Natural killer cell treated with Interleukin-12 subunit alpha and Interleukin-12 subunit beta and Interleukin-15 and Interleukin-18, amount 100 ng/mL, for 72 hours (primary cell): ENCODE data around the gene RUVBL1. TPM values are rescaled to one million over a fixed set of nuclear protein-coding genes. Genes with fewer than 3 reads are reported as not detected.
A peak's percentile ranks its signal among the peaks of the same experiment; 100 is the strongest.

ENCODE experiments used
- ATAC-seq, 2 donors: fragments of 150-1000 bp; cut with Tn5 transposase in 1 of 2; sonication (Bioruptor Pico), chemical (Tn5 transposase) in 1 of 2; 2 replicates each; pipeline ENCODE4 v1.10.0; 2021
- DNase-seq: peaks from one replicate; pipeline ENCODE4 v3.0.0; 2022; ENCODE audit warnings: low spot score
- H3K27ac Mint-ChIP-seq, 2 donors: 1 replicate in 1 of 2; 2 replicates in 1 of 2; pipeline ENCODE4 v1.8.0; 2022; ENCODE audit warnings: mixed read lengths in 2 of 2, mild to moderate bottlenecking in 1 of 2, moderate library complexity in 1 of 2
- H3K27me3 Mint-ChIP-seq, 2 donors: 1 replicate in 1 of 2; 2 replicates in 1 of 2; pipeline ENCODE4 v1.8.0; 2022; ENCODE audit warnings: mixed read lengths in 2 of 2
- H3K36me3 Mint-ChIP-seq: one replicate; pipeline ENCODE4 v1.8.0; 2022; ENCODE audit warnings: mixed read lengths
- H3K4me1 Mint-ChIP-seq, 2 donors: 1 replicate in 1 of 2; 2 replicates in 1 of 2; pipeline ENCODE4 v1.8.0; 2022; ENCODE audit warnings: low read depth in 2 of 2, mixed read lengths in 2 of 2, mild to moderate bottlenecking in 1 of 2
- H3K4me3 Mint-ChIP-seq: one replicate; pipeline ENCODE4 v1.8.0; 2022; ENCODE audit warnings: mixed read lengths
- H3K9me3 Mint-ChIP-seq: 2 replicates; pipeline ENCODE4 v1.8.0; 2022; ENCODE audit warnings: mixed read lengths
- total RNA-seq, 2 donors: library from RNA; stranded (reverse); gene quantifications; one replicate each; pipeline ENCODE4 v1.2.3, GENCODE V29; 2022

Gene RUVBL1
- total RNA-seq, 2 donors from 2014 or later: 46.6 to 93.0 TPM

GRCh38 chr3:128062033-128062745, 61.4 kb downstream of the RUVBL1 start:
- Mint-ChIP-seq H3K4me1 (peaks cover 29 to 31% of the 10 kb centered on the region in 2 donors), H3K9me3 (no peaks in the 10 kb centered on the region), H3K36me3 (peaks cover 54% of the 10 kb centered on the region), H3K27me3 (no peaks in the 10 kb centered on the region), H3K4me3 (no peak overlapping the region), H3K27ac (peak overlapping the region in 1 of 2 donors; percentile 53)
- ATAC-seq: no peak
- DNase-seq: no peak

- H3K27ac Mint-ChIP-seq: no peak overlapping the region
- peaks cover 28 to 34% of the 10 kb centered on the region in 2 donors for H3K4me1 Mint-ChIP-seq
These were observed 62.9 kb downstream of the RUVBL1 start for GRCh38 chr3:128060473-128061381.

GRCh38 chr3:128056258-128056657, 67.4 kb downstream of the RUVBL1 start:
- H3K27ac Mint-ChIP-seq: no peak overlapping the region
- peaks cover 57% of the 10 kb centered on the region for H3K36me3 Mint-ChIP-seq
- H3K9me3 Mint-ChIP-seq: no peaks in the 10 kb centered on the region
- no peaks in the 10 kb centered on the region for H3K27me3 Mint-ChIP-seq
- H3K4me3 Mint-ChIP-seq: no peak overlapping the region
- ATAC-seq: no peak
- DNase-seq: no peak
- H3K4me1 Mint-ChIP-seq: peaks cover 41 to 47% of the 10 kb centered on the region in 2 donors

More at GRCh38 chr3:128060473-128061381, 62.9 kb downstream of the RUVBL1 start:
- Mint-ChIP-seq H3K9me3 (no peaks in the 10 kb centered on the region), H3K36me3 (peaks cover 53% of the 10 kb centered on the region), H3K27me3 (no peaks in the 10 kb centered on the region), H3K4me3 (no peak overlapping the region)
- DNase-seq: no peak
- ATAC-seq: no peak

GRCh38 chr3:128054367-128054766, 69.2 kb downstream of the RUVBL1 start:
- H3K27me3 Mint-ChIP-seq: no peaks in the 10 kb centered on the region
- peaks cover 39% of the 10 kb centered on the region for H3K36me3 Mint-ChIP-seq
- H3K9me3 Mint-ChIP-seq: no peaks in the 10 kb centered on the region
- H3K4me1 Mint-ChIP-seq: peaks cover 41 to 42% of the 10 kb centered on the region in 2 donors
- H3K27ac Mint-ChIP-seq: peak overlapping the region; percentile 98 to 99
- ATAC-seq (no peak), DNase-seq (no peak)
- peak overlapping the region; percentile 89 for H3K4me3 Mint-ChIP-seq

- Mint-ChIP-seq H3K4me3 (peak overlapping the region; percentile 89), H3K27me3 (no peaks in the 10 kb centered on the region), H3K4me1 (peaks cover 41 to 42% of the 10 kb centered on the region in 2 donors), H3K9me3 (no peaks in the 10 kb centered on the region), H3K27ac (peak overlapping the region; percentile 98 to 99), H3K36me3 (peaks cover 34% of the 10 kb centered on the region)
- DNase-seq: no peak
- ATAC-seq: no peak
These were observed 70.0 kb downstream of the RUVBL1 start for GRCh38 chr3:128053614-128054013.

- H3K27ac Mint-ChIP-seq: peak overlapping the region; percentile 98 to 99
- no peaks in the 10 kb centered on the region for H3K27me3 Mint-ChIP-seq
- peaks cover 34% of the 10 kb centered on the region for H3K36me3 Mint-ChIP-seq
- no peak for DNase-seq
- peak in 1 of 2 donors; percentile 35 for ATAC-seq
- peak overlapping the region; percentile 89 for H3K4me3 Mint-ChIP-seq
- peaks cover 41 to 42% of the 10 kb centered on the region in 2 donors for H3K4me1 Mint-ChIP-seq
- no peaks in the 10 kb centered on the region for H3K9me3 Mint-ChIP-seq
These were observed 70.8 kb downstream of the RUVBL1 start for GRCh38 chr3:128052595-128053351.

- Mint-ChIP-seq H3K4me1 (peaks cover 38 to 42% of the 10 kb centered on the region in 2 donors), H3K36me3 (peaks cover 34% of the 10 kb centered on the region), H3K9me3 (no peaks in the 10 kb centered on the region), H3K27me3 (peaks cover 1 to 4% of the 10 kb centered on the region in 2 donors), H3K4me3 (peak within 1 kb of the TSS; percentile 89), H3K27ac (peak within 1 kb of the TSS; percentile 98 to 99)
- peak; percentile 98 to 99 for ATAC-seq
- DNase-seq: peak; percentile 99
These were observed 71.6 kb downstream of the RUVBL1 start, which contains the start of gene SEC61A1 for GRCh38 chr3:128051837-128052594. Gene SEC61A1, plus strand, starts transcription at chr3:128052437. Its CDS starts 116 bp downstream, at chr3:128052553.

- H3K4me1 Mint-ChIP-seq: peaks cover 38 to 42% of the 10 kb centered on the region in 2 donors
- DNase-seq: no peak
- H3K9me3 Mint-ChIP-seq: no peaks in the 10 kb centered on the region
- H3K27ac Mint-ChIP-seq: peak overlapping the region; percentile 98 to 99
- peak overlapping the region; percentile 89 for H3K4me3 Mint-ChIP-seq
- H3K27me3 Mint-ChIP-seq: peaks cover 5 to 9% of the 10 kb centered on the region in 2 donors
- no peak for ATAC-seq
- H3K36me3 Mint-ChIP-seq: peaks cover 34% of the 10 kb centered on the region
These were observed 72.2 kb downstream of the RUVBL1 start for GRCh38 chr3:128051459-128051836.

- Mint-ChIP-seq H3K4me3 (peak overlapping the region; percentile 89), H3K27me3 (peaks cover 9 to 11% of the 10 kb centered on the region in 2 donors), H3K27ac (no peak overlapping the region), H3K9me3 (no peaks in the 10 kb centered on the region), H3K4me1 (peaks cover 36 to 39% of the 10 kb centered on the region in 2 donors), H3K36me3 (peaks cover 31% of the 10 kb centered on the region)
- ATAC-seq: no peak
- no peak for DNase-seq
These were observed 73.0 kb downstream of the RUVBL1 start for GRCh38 chr3:128050597-128050996.

- ATAC-seq (no peak), DNase-seq (no peak)
- Mint-ChIP-seq H3K27me3 (peaks cover 19 to 22% of the 10 kb centered on the region in 2 donors), H3K27ac (no peak overlapping the region), H3K4me3 (no peak overlapping the region), H3K4me1 (no peaks in the 10 kb centered on the region), H3K9me3 (no peaks in the 10 kb centered on the region), H3K36me3 (no peaks in the 10 kb centered on the region)
These were observed 82.3 kb downstream of the RUVBL1 start for GRCh38 chr3:128041344-128041743.

GRCh38 chr3:128040660-128041059, 83.0 kb downstream of the RUVBL1 start:
- Mint-ChIP-seq H3K36me3 (no peaks in the 10 kb centered on the region), H3K27me3 (peaks cover 15 to 22% of the 10 kb centered on the region in 2 donors), H3K4me1 (no peaks in the 10 kb centered on the region), H3K4me3 (no peak overlapping the region), H3K9me3 (no peaks in the 10 kb centered on the region), H3K27ac (no peak overlapping the region)
- ATAC-seq (no peak), DNase-seq (no peak)

GRCh38 chr3:128040041-128040440, 83.6 kb downstream of the RUVBL1 start:
- DNase-seq (no peak), ATAC-seq (no peak)
- H3K27me3 Mint-ChIP-seq: peaks cover 15 to 22% of the 10 kb centered on the region in 2 donors
- no peak overlapping the region for H3K27ac Mint-ChIP-seq
- no peaks in the 10 kb centered on the region for H3K9me3 Mint-ChIP-seq
- no peaks in the 10 kb centered on the region for H3K4me1 Mint-ChIP-seq
- no peaks in the 10 kb centered on the region for H3K36me3 Mint-ChIP-seq
- no peak overlapping the region for H3K4me3 Mint-ChIP-seq

- Mint-ChIP-seq H3K4me1 (no peaks in the 10 kb centered on the region), H3K27ac (no peak overlapping the region), H3K27me3 (peaks cover 15 to 20% of the 10 kb centered on the region in 2 donors), H3K36me3 (no peaks in the 10 kb centered on the region), H3K4me3 (no peak overlapping the region), H3K9me3 (no peaks in the 10 kb centered on the region)
- no peak for DNase-seq
- ATAC-seq: no peak
These were observed 87.5 kb downstream of the RUVBL1 start for GRCh38 chr3:128036119-128036518.
